Left lung (tissue), 10 donors: ENCODE measurements around the gene ARIH2. TPM values are rescaled to one million over a fixed set of nuclear protein-coding genes. Genes with fewer than 3 reads are reported as not detected.

Source experiments
- ATAC-seq: fragments of 200-7000 bp; cut with Tn5 transposase; one replicate; pipeline ENCODE4 v1.9.1; 2020; ENCODE audit warnings: moderate library complexity
- DNase-seq, 4 donors: peaks; one replicate each; pipeline ENCODE4 v3.0.0-alpha.2; 2013 to 2020
- H3K27ac ChIP-seq, 2 donors: fragments of 200-600 bp; sonication (generic) in 1 of 2; one replicate each; pipeline versions ENCODE4 v1.5.0 to v1.8.0; 2020 to 2021
- H3K27me3 ChIP-seq, 2 donors: fragments of 200-600 bp; sonication (generic) in 1 of 2; one replicate each; pipeline versions ENCODE4 v1.5.0 to v1.8.0; 2020 to 2021
- H3K36me3 ChIP-seq, 2 donors: fragments of 200-600 bp; sonication (generic) in 1 of 2; one replicate each; pipeline versions ENCODE4 v1.5.0 to v1.8.0; 2020 to 2021
- H3K4me1 ChIP-seq, 2 donors: fragments of 200-600 bp; one replicate each; pipeline ENCODE4 v1.8.0; 2021
- H3K4me3 ChIP-seq, 2 donors: fragments of 200-600 bp; sonication (generic) in 1 of 2; one replicate each; pipeline versions ENCODE4 v1.5.0 to v1.8.0; 2020 to 2021; ENCODE audit warnings: mild to moderate bottlenecking in 1 of 2
- H3K9me3 ChIP-seq, 2 donors: fragments of 200-600 bp; sonication (generic) in 1 of 2; one replicate each; pipeline versions ENCODE4 v1.5.0 to v1.8.0; 2020 to 2021
- intact Hi-C, 2 donors: fragments of 100-400 bp; cut with DNase I; formaldehyde crosslinking; loops; one replicate each; pipeline versions ENCODE4 v1.11.2 to v1.14.2; 2022
- polyA plus RNA-seq, 6 donors: library from polyadenylated mRNA; unstranded; fragments of 120-200 nt; gene quantifications; one replicate each; pipeline ENCODE4 v1.2.1, GENCODE V29; 2013; ENCODE audit not compliant: insufficient read length in 6 of 6
- total RNA-seq, 2 donors: library from RNA; stranded (reverse); fragmentation: NEBNext Ultra II Directional; extraction: Animal tissue kit (Norgen Biotek cat#: 25700); gene quantifications; one replicate each; pipeline ENCODE4 v1.2.1, GENCODE V29; 2021
- TF ChIP-seq, protein P1 (sequence below), 2 donors: fragments of 200-600 bp; sonication (generic) in 1 of 2; IDR thresholded peaks; one replicate each; pipeline versions ENCODE4 v1.5.0 to v1.8.0; 2021; ENCODE audit warnings: antibody characterized with exemption in 2 of 2
- donor health status: DM: no; HTN: yes; CAD: no.
- donor health status: DM: no; HTN: no; CAD: no.

ARIH2 gene
- total and polyA plus RNA-seq, 8 donors: 67.9 to 92.4 (median 83.5) TPM

DNA sequence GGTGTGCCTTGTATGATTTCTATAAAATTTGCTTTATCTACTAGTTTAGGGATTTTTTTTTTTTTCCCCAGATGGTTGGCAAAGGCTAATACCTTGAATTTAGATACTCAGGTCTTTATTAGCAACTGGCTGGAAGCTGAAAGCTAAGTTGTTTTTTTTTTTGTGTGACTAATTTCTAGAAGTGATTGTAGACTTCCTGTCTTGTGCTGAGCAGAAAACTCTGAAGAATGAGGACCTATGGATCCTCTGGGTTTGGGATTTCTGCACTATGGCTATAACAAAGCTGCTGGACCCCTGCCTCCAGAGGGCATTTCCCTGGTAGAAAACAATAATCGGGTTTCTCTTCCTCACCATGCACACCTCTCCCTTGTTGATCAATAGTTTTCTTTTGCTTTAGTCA lies 10.0 kb downstream of the ARIH2 start:
- intact Hi-C loops: no loop called here
- no peak for DNase-seq
- TF ChIP-seq, protein P1, sequence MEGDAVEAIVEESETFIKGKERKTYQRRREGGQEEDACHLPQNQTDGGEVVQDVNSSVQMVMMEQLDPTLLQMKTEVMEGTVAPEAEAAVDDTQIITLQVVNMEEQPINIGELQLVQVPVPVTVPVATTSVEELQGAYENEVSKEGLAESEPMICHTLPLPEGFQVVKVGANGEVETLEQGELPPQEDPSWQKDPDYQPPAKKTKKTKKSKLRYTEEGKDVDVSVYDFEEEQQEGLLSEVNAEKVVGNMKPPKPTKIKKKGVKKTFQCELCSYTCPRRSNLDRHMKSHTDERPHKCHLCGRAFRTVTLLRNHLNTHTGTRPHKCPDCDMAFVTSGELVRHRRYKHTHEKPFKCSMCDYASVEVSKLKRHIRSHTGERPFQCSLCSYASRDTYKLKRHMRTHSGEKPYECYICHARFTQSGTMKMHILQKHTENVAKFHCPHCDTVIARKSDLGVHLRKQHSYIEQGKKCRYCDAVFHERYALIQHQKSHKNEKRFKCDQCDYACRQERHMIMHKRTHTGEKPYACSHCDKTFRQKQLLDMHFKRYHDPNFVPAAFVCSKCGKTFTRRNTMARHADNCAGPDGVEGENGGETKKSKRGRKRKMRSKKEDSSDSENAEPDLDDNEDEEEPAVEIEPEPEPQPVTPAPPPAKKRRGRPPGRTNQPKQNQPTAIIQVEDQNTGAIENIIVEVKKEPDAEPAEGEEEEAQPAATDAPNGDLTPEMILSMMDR (IDR thresholded peaks at IDR 0.05): no peak
- Histone ChIP-seq H3K4me3 (no peak overlapping the region), H3K9me3 (no peaks in the 10 kb centered on the region), H3K27me3 (no peaks in the 10 kb centered on the region), H3K36me3 (peaks cover 0 to 83% of the 10 kb centered on the region in 2 donors), H3K4me1 (peaks cover 4 to 66% of the 10 kb centered on the region in 2 donors), H3K27ac (peak overlapping the region in 1 of 2 donors; percentile 37)
- no peak for ATAC-seq

DNA sequence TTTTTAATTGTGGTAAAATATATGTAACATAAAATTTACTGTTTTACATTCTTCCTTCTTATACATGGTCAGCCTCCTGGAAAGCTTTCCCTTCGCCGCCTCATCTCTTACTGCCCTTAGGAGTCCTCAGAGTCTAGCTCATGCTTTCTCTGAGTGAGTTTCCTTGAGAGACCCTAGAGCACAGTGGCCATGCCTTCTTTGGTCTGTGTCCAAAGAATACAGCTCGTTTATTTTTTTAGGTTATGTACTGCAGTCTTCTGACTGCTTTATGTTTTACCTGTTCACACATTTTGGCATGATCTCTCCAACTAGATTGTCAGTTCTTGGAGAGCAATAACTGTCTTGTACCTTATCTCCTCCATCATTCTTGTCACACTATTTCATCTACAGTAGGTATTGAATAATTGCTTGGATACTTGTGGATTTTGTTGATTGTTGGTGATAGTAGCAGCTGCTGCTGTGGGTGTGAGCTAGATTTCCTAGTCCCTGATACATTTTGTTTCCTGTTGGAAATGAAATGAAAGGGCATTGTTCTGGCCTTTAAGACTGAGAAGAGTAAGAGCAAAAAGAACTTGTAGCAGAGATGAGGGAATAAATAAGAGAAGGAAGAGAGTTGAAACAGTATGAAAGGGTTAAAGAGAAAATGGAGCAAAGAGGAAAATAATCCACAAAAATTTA lies 10.9 kb downstream of the ARIH2 start:
- Histone ChIP-seq H3K4me1 (peaks cover 4 to 66% of the 10 kb centered on the region in 2 donors), H3K27me3 (no peaks in the 10 kb centered on the region), H3K27ac (peak overlapping the region in 1 of 2 donors; percentile 37), H3K36me3 (peaks cover 0 to 82% of the 10 kb centered on the region in 2 donors), H3K4me3 (no peak overlapping the region), H3K9me3 (no peaks in the 10 kb centered on the region)
- DNase-seq (no peak), ATAC-seq (peak; percentile 37)
- TF ChIP-seq, protein P1 (IDR thresholded peaks at IDR 0.05): no peak
- intact Hi-C loops: no loop called here

DNA sequence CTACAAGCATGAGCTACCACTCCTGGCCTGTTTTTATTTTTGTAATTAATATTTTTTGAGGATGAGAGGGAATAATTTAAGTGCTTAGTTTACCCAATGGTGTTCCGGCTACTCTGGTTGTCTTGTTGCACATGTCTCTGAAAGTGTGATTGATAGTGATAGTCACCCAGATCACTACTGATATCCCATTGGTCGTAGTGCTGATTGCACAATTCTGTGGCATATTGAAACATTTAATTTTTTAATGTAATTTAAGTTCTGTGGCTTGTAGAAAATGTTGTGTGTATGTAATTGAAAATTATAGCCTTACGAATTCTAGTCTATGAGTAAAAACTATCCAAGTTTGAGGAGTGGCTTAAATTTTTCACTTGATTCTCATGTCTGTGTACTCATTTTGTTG lies 11.9 kb downstream of the ARIH2 start:
- H3K36me3 ChIP-seq: peaks cover 0 to 72% of the 10 kb centered on the region in 2 donors
- no peaks in the 10 kb centered on the region for H3K9me3 ChIP-seq
- intact Hi-C loops: no loop called here
- no peaks in the 10 kb centered on the region for H3K27me3 ChIP-seq
- H3K4me1 ChIP-seq: peaks cover 4 to 66% of the 10 kb centered on the region in 2 donors
- DNase-seq (no peak), ATAC-seq (no peak)
- TF ChIP-seq, protein P1 (IDR thresholded peaks at IDR 0.05): no peak
- H3K4me3 ChIP-seq: no peak overlapping the region
- no peak overlapping the region for H3K27ac ChIP-seq

DNA sequence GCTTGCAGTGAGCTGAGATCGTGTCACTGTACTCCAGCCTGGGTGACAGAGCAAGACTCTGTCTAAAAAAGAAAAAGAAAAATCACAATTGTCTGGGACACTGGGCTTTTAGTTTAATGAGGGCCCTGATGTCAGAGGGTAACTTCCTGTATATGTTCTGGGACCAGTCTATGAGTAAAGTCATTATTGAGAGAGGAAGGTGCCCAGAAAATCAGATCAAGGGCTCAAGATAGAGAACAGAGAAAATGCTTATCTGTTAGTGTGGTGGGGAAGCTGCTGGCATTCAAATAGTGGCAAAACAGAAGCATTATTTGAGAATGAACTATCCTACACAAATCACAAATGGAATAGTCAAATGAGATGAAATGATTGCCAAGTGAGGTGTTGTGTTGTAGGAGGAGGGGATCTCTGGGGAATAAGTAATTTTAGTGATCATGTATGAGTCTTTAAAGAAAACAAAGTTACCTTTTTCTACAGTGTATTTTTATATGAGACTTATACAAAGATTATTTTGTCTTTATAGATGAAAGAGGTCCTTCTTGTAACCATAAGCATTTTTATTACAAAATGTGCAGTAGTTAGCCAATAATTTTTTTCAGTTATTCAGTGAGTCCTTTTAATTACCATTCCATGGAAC lies 13.4 kb downstream of the ARIH2 start:
- intact Hi-C loops: no loop called here
- H3K27me3 ChIP-seq: no peaks in the 10 kb centered on the region
- no peak overlapping the region for H3K4me3 ChIP-seq
- no peak overlapping the region for H3K27ac ChIP-seq
- H3K4me1 ChIP-seq: peaks cover 4 to 53% of the 10 kb centered on the region in 2 donors
- no peaks in the 10 kb centered on the region for H3K9me3 ChIP-seq
- ATAC-seq: no peak
- H3K36me3 ChIP-seq: peaks cover 0 to 69% of the 10 kb centered on the region in 2 donors
- TF ChIP-seq, protein P1 (IDR thresholded peaks at IDR 0.05): no peak
- DNase-seq: no peak

DNA sequence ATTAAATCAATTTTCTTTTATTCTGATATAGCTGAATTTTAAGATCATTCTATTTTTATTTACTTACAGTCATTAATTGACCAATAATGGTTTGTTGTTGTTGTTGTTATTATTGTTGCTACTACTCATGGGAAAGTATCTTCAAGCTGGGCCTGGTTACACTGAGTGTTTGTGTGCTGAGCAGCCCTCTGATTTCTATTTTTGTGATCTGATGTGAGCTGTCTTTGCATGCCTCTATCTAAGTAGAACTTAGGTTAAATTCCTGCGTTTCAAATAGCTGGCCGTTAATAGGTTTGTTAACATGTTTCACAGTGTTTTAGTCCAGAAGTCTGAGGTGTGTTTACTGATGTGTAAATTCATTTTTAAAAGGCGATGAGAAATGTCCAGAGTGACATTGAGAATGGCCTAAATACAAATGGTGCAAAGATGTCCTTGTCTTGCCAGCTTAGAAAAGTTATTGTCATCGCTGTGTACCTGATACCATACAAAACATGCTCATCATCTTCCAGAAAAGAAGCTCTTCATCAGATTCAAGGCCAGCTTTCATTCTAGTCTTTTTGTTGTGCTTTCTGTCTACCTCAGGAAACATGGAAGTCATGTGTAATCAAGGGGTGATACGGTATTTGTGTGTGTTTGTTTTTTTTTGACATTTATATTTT lies 15.8 kb downstream of the ARIH2 start:
- TF ChIP-seq, protein P1 (IDR thresholded peaks at IDR 0.05): no peak
- no peak for ATAC-seq
- Histone ChIP-seq H3K27me3 (no peaks in the 10 kb centered on the region), H3K9me3 (no peaks in the 10 kb centered on the region), H3K4me3 (no peak overlapping the region), H3K36me3 (peaks cover 0 to 61% of the 10 kb centered on the region in 2 donors), H3K4me1 (peaks cover 4 to 33% of the 10 kb centered on the region in 2 donors), H3K27ac (no peak overlapping the region)
- intact Hi-C loops: no loop called here
- DNase-seq: no peak
